ENCODE data around the gene HK3.

The HK3 gene, protein sequence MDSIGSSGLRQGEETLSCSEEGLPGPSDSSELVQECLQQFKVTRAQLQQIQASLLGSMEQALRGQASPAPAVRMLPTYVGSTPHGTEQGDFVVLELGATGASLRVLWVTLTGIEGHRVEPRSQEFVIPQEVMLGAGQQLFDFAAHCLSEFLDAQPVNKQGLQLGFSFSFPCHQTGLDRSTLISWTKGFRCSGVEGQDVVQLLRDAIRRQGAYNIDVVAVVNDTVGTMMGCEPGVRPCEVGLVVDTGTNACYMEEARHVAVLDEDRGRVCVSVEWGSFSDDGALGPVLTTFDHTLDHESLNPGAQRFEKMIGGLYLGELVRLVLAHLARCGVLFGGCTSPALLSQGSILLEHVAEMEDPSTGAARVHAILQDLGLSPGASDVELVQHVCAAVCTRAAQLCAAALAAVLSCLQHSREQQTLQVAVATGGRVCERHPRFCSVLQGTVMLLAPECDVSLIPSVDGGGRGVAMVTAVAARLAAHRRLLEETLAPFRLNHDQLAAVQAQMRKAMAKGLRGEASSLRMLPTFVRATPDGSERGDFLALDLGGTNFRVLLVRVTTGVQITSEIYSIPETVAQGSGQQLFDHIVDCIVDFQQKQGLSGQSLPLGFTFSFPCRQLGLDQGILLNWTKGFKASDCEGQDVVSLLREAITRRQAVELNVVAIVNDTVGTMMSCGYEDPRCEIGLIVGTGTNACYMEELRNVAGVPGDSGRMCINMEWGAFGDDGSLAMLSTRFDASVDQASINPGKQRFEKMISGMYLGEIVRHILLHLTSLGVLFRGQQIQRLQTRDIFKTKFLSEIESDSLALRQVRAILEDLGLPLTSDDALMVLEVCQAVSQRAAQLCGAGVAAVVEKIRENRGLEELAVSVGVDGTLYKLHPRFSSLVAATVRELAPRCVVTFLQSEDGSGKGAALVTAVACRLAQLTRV

GRCh38 chr5:176899296-176899891 lies at the start of gene HK3:
Gene HK3, minus strand, starts transcription at chr5:176899346. Its CDS starts 3,187 bp downstream, at chr5:176896159.
- in situ Hi-C loops (cut with HindIII; ENCODE audit: low pct_ligation_motif_present, low pct_unique_long_range_greater_than_20kb, low sequenced_read_pairs): no loop called here
- DNase-seq: no peak

DNA sequence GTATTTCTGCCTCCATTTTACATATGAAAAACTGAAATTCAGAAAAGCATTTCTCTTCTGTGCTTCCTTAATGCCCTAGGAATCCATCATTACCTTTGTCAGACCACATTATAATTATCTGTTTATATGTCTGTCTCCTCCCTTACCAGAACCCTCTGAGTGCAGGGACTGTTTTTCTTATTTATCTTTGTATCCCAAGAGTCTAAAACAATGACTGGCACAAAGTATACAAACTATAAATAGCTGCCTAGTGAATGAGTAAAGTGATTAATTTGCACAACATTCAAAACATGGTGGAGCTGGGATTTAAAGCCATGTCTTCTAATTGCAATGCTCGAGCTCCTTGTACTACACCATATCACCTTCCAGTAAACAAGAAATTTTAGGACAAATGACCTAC lies 49.3 kb upstream of the HK3 start:
- no peak for DNase-seq
- in situ Hi-C loops (cut with HindIII; ENCODE audit: low pct_ligation_motif_present, low pct_unique_long_range_greater_than_20kb, low sequenced_read_pairs): no loop called here

DNA sequence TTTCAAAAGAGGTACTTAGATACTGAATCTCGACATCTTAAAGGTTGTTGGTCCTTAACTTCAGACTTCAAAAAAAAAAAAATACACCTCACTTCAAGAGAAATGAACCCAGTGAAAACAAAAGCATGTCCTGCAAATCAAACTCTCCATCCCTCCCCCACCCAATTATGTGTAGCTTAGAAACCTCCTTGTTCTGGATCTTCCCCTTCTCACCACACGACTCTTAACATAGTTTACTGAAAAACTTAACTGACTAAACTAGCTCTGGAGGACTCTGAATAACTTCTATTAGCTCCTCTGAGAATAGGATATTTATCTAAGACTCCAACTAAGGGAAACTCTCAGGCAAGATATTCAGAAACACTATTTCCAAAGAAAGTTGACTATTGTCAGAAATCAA lies 48.7 kb upstream of the HK3 start:
- in situ Hi-C loops (cut with HindIII; ENCODE audit: low pct_ligation_motif_present, low pct_unique_long_range_greater_than_20kb, low sequenced_read_pairs): no loop called here
- DNase-seq: no peak

GRCh38 chr5:176944268-176944667 lies 45.1 kb upstream of the HK3 start:
- in situ Hi-C loops (cut with HindIII; ENCODE audit: low pct_ligation_motif_present, low pct_unique_long_range_greater_than_20kb, low sequenced_read_pairs): no loop called here
- no peak for DNase-seq

DNA sequence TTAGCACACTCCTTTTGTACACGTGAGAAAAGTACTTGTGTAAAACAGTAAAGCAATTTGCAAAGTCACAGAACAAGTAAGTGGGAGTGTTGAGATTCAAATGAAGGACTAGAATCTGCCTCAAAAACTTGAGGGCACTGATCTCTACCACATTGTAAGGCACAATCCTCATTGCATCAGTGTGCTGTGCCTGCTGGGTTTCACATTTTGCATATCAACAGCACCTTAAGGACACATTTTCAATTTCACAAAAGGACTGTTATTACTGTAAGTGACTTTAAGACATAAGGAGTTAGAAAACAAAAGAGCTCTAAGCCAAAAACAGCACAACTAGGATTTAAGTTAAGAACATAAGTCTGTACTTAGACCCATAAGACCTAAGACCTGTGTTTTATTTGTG lies 44.7 kb upstream of the HK3 start:
- in situ Hi-C loops (cut with HindIII; ENCODE audit: low pct_ligation_motif_present, low pct_unique_long_range_greater_than_20kb, low sequenced_read_pairs): no loop called here
- DNase-seq: no peak

DNA sequence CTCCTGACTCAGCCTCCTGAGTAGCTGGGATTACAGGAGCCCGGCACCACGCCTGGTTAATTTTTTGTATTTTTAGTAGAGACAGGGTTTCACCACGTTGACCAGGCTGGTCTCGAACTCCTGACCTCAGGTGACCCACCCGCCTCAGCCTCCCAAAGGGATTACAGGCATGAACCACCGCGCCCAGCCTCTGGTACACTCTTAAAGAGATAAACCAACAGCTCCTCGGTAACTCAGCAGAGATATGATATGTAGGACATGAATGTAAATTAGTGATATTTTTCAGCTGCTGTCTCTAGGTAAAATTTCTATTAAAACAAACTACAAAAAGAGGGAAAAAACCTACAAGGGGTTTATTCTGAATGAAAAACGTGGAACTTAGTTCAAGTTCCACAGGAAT lies 42.8 kb upstream of the HK3 start:
- no peak for DNase-seq
- in situ Hi-C loops (cut with HindIII; ENCODE audit: low pct_ligation_motif_present, low pct_unique_long_range_greater_than_20kb, low sequenced_read_pairs): no loop called here

- DNase-seq: no peak
- in situ Hi-C loops (cut with HindIII; ENCODE audit: low pct_ligation_motif_present, low pct_unique_long_range_greater_than_20kb, low sequenced_read_pairs): no loop called here
Observed at GRCh38 chr5:176938472-176938871, 39.3 kb upstream of the HK3 start.

GRCh38 chr5:176935017-176935416 lies 35.9 kb upstream of the HK3 start:
- DNase-seq: no peak

DNA sequence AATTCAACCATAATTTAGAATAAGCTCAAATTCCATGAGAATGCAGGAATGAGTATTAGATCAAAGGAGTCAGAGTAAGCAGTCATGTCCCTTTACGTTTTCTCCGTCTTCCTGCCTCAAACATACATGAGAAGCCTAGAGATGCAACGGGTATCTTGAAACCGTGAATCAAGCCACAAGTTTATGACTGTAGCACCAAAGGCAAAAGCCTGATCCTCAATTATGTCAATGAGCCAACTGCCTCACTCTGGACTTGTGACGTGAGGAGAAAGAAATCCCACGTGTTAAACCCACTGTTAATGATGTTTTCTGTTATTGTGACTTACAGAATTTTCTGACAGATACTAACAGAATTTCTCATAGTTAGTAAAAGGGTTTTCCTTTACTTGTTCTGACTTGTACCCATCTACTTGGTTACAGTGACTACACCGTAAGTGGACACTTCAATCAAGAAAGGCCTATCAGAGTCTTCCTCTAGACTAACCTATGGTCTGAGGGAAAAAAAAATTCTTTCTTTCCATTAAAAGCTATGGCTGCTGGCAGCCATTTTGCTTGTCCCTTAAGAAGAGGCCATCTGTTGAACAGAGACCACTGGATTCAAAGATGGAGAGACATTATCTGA lies 35.3 kb upstream of the HK3 start:
- in situ Hi-C loops (cut with HindIII; ENCODE audit: low pct_ligation_motif_present, low pct_unique_long_range_greater_than_20kb, low sequenced_read_pairs): no loop called here
- no peak for DNase-seq

More at GRCh38 chr5:176935017-176935416, 35.9 kb upstream of the HK3 start:
- in situ Hi-C loops (cut with HindIII; ENCODE audit: low pct_ligation_motif_present, low pct_unique_long_range_greater_than_20kb, low sequenced_read_pairs): no loop called here

GRCh38 chr5:176929654-176930053 lies 30.5 kb upstream of the HK3 start:
- DNase-seq: no peak
- in situ Hi-C loops (cut with HindIII; ENCODE audit: low pct_ligation_motif_present, low pct_unique_long_range_greater_than_20kb, low sequenced_read_pairs): no loop called here

- in situ Hi-C loops (cut with HindIII; ENCODE audit: low pct_ligation_motif_present, low pct_unique_long_range_greater_than_20kb, low sequenced_read_pairs): no loop called here
Observed at GRCh38 chr5:176927562-176927961, 28.4 kb upstream of the HK3 start.

GRCh38 chr5:176922817-176923216 lies 23.7 kb upstream of the HK3 start:
- in situ Hi-C loops (cut with HindIII; ENCODE audit: low pct_ligation_motif_present, low pct_unique_long_range_greater_than_20kb, low sequenced_read_pairs): loop anchor here (25.0 kb wide), 1 partner anchor 111 kb away; the partner anchor contains the start of gene UNC5A
- DNase-seq: no peak

More at GRCh38 chr5:176927562-176927961, 28.4 kb upstream of the HK3 start:
- no peak for DNase-seq

- DNase-seq: no peak
- in situ Hi-C loops (cut with HindIII; ENCODE audit: low pct_ligation_motif_present, low pct_unique_long_range_greater_than_20kb, low sequenced_read_pairs): loop anchor here (25.0 kb wide), 1 partner anchor 109 kb away; the partner anchor contains the start of gene UNC5A
Observed at GRCh38 chr5:176921714-176922113, 22.6 kb upstream of the HK3 start.

- no peak for DNase-seq
- in situ Hi-C loops (cut with HindIII; ENCODE audit: low pct_ligation_motif_present, low pct_unique_long_range_greater_than_20kb, low sequenced_read_pairs): loop anchor here (25.0 kb wide), 1 partner anchor 106 kb away; the partner anchor contains the start of gene UNC5A
Observed at GRCh38 chr5:176918613-176919012, 19.5 kb upstream of the HK3 start.

DNA sequence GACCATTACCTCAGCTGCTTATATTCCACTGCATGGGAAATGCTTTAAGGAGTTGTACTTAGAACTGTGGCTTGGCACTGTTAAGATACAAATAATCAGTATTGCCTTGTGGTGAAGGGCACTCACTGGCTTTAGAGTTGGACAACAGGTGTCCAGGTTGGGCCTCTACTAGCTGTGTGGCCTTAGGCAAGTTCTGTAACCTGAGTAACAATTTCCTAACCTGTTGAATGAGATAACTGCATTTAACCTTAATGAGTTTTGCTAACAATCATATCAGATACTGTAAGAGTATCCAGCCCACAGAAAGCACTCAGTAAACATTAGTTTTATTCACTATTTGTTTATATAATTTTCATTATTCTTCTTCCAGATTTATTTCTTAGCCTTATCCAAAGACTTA lies 17.2 kb upstream of the HK3 start:
- no peak for DNase-seq
- in situ Hi-C loops (cut with HindIII; ENCODE audit: low pct_ligation_motif_present, low pct_unique_long_range_greater_than_20kb, low sequenced_read_pairs): loop anchor here (25.0 kb wide), 1 partner anchor 104 kb away; the partner anchor contains the start of gene UNC5A

DNA sequence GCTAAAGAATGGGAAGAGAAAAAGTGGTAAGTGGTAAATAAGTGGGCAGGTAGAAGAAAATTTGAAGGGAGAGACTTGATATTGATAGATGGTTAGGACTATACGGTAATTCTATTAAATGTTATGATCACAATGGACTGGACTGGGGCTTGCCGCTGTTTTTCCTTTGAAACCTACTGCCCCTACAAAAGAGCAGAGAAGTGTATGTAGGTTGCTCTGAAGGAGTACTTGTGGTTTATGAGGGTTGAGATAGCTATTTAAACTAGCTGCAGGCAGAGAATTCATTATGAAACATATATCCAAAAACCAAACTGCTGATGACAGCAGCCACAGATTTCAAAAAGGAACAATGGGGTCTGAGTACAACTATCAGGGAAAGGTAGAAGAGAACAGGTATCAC lies 16.8 kb upstream of the HK3 start:
- no peak for DNase-seq
- in situ Hi-C loops (cut with HindIII; ENCODE audit: low pct_ligation_motif_present, low pct_unique_long_range_greater_than_20kb, low sequenced_read_pairs): loop anchor here (25.0 kb wide), 1 partner anchor 104 kb away; the partner anchor contains the start of gene UNC5A

DNA sequence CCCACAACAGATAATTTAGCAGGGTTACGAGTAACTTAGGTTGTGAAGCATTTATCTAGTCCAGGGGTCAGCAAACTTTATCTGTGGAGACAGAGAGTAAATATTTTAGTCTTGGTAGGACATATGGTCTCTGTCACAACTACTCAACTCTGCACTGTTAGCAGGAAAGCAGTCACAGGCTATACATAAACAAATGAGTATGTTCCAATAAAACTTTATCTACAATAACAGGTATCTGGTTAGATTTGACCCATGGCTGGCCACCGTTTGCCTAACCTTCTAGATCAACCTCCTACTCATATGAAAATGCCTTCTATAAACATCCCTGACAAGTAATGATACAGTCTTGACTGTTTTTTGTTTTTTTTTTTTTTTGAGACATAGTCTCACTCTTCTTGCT lies 13.0 kb upstream of the HK3 start:
- DNase-seq: no peak
- in situ Hi-C loops (cut with HindIII; ENCODE audit: low pct_ligation_motif_present, low pct_unique_long_range_greater_than_20kb, low sequenced_read_pairs): loop anchor here (25.0 kb wide), 1 partner anchor 100 kb away; the partner anchor contains the start of gene UNC5A

- no peak for DNase-seq
- in situ Hi-C loops (cut with HindIII; ENCODE audit: low pct_ligation_motif_present, low pct_unique_long_range_greater_than_20kb, low sequenced_read_pairs): loop anchor here (25.0 kb wide), 1 partner anchor 97 kb away; the partner anchor contains the start of gene UNC5A
Observed at GRCh38 chr5:176908675-176909368, 9.7 kb upstream of the HK3 start.

All from ACHN (cell line).